ENCODE measurements around the gene BFSP2.
"Not testable (repeated sequence)": the region's sequence is repeated elsewhere in the genome, so short reads cannot be mapped to it uniquely, and the experiment has no call there.

BFSP2 gene

DNA sequence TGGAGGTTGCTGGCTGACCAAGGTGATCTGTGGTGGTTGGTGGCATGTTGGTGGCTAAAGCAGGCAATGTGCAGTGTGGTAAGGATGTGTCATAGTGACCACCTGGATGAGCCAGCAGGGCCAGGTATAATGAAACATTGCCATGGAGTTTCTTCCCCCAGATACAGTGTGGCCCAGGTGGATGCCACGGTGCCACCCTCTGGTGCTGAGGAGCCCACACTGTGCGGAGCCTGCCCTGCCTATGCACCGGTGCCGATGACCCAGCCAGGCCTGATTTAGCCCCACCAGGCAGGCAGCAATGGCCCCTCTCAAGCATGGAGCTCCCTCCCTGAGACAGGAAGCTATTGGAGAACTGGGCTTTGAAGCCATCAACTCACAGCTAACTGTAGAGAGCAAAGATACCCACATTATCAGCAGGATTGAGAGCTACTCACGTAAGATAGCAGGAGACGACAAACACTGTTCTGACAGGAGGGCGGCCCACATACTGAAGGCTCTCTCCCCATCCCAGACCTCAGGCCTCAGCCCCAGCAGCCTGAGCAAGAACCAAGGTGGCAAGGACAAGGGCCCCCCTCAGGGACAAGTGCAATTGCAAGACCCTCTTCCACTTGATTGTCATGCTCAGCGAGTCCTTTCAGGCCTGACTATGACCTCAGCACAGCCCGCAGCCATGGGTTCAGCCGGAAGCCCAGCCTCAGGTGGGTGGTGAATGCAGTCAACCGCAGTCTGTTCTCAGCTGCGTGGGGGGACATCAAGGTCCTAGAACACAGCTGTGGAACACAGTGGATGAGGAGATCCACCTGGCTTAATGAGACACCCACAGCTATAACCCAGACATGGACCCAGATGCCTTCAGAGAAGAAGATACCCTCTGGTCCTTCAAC is 90.9 kb downstream of the BFSP2 start:
- no peak for TF ChIP-seq CTCF (IDR thresholded peaks at IDR 0.05; ENCODE audit: insufficient read depth, low read depth, low read length, missing control alignments)
- H3K4me3 ChIP-seq (ENCODE audit: low read length), result no peak overlapping the region
- DNase-seq (ENCODE audit: low read depth), result no peak

GRCh38 chr3:133491481-133492059 is 91.7 kb downstream of the BFSP2 start:
- no peak overlapping the region for H3K4me3 ChIP-seq (ENCODE audit: low read length)
- no peak for TF ChIP-seq CTCF (IDR thresholded peaks at IDR 0.05; ENCODE audit: insufficient read depth, low read depth, low read length, missing control alignments)
- no peak for DNase-seq (ENCODE audit: low read depth)

GRCh38 chr3:133492159-133492741 is 92.4 kb downstream of the BFSP2 start:
- H3K4me3 ChIP-seq (ENCODE audit: low read length), result no peak overlapping the region
- TF ChIP-seq CTCF (IDR thresholded peaks at IDR 0.05; ENCODE audit: insufficient read depth, low read depth, low read length, missing control alignments), result no peak
- DNase-seq (ENCODE audit: low read depth), result no peak

- no peak overlapping the region for H3K4me3 ChIP-seq (ENCODE audit: low read length)
- TF ChIP-seq CTCF (IDR thresholded peaks at IDR 0.05; ENCODE audit: insufficient read depth, low read depth, low read length, missing control alignments), result no peak
- peak; percentile 30 for DNase-seq (ENCODE audit: low read depth)
These were observed 94.6 kb downstream of the BFSP2 start for GRCh38 chr3:133494469-133494868.

DNA sequence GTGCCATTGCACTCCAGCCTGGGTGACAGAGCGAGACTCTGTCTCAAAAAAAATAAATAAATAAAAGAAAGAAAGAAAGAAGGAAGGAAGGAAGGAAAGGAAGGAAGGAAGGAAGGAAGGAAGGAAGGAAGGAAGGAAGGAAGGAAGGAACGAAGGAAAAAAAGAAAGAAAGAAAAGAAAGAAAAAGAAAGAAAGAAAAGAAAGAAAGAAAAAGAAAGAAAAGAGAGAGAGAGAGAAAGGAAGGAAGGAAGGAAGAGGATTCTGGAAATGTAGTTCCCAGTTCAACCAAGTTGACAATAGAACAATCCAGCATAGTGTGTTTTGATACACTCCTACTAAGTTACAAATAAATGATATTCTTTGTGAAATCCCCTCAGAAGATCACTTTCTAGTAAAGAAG is 102.7 kb downstream of the BFSP2 start:
- not testable (repeated sequence) for H3K4me3 ChIP-seq (ENCODE audit: low read length); DNase-seq (ENCODE audit: low read depth)

DNA sequence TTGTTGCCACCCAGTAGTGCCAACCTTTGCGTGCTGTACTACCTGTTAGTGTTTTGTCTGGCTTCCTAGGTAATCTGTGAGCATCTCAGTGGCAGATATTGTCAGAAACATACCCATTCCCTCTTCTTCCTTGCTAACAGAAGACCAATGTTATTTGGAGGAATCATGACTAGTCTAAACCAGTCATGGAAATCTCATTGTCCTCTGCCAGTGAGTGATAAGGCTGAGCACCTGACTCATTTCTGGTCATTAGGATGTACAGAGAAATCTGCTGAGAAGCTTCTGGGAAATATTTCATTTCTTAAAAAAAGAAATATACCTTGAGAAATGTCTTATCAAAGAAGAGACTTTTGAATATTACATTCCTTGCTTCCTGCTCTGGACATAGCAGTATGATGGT is 103.6 kb downstream of the BFSP2 start:
- peak; percentile 45 for DNase-seq (ENCODE audit: low read depth)
- no peak overlapping the region for H3K4me3 ChIP-seq (ENCODE audit: low read length)
- no peak for TF ChIP-seq CTCF (IDR thresholded peaks at IDR 0.05; ENCODE audit: insufficient read depth, low read depth, low read length, missing control alignments)

DNA sequence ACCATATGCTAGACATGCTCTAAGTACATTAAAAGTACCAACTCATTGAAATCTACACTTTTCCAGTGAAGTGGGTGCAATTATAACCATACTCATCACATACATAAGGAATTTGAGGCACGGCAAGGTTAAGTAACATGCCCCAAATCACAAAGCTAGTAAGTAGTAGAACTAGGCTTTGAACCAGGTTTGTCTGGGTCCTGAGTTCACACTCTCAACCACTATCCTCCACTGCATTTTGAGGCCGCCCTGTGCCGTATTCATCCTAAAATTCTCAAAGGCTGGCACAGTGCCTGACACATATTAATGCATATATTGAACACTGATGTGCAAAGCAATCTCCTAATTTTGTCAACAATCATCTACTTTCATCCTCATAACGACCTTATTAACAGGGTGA is 104.9 kb downstream of the BFSP2 start:
- TF ChIP-seq CTCF (IDR thresholded peaks at IDR 0.05; ENCODE audit: insufficient read depth, low read depth, low read length, missing control alignments), result no peak
- DNase-seq (ENCODE audit: low read depth), result no peak
- H3K4me3 ChIP-seq (ENCODE audit: low read length), result no peak overlapping the region

Measured in epithelial cell of esophagus (primary cell).